ENCODE results near the gene SETD3.
A peak's percentile ranks its signal among the peaks of the same experiment; 100 is the strongest.

Gene SETD3

DNA sequence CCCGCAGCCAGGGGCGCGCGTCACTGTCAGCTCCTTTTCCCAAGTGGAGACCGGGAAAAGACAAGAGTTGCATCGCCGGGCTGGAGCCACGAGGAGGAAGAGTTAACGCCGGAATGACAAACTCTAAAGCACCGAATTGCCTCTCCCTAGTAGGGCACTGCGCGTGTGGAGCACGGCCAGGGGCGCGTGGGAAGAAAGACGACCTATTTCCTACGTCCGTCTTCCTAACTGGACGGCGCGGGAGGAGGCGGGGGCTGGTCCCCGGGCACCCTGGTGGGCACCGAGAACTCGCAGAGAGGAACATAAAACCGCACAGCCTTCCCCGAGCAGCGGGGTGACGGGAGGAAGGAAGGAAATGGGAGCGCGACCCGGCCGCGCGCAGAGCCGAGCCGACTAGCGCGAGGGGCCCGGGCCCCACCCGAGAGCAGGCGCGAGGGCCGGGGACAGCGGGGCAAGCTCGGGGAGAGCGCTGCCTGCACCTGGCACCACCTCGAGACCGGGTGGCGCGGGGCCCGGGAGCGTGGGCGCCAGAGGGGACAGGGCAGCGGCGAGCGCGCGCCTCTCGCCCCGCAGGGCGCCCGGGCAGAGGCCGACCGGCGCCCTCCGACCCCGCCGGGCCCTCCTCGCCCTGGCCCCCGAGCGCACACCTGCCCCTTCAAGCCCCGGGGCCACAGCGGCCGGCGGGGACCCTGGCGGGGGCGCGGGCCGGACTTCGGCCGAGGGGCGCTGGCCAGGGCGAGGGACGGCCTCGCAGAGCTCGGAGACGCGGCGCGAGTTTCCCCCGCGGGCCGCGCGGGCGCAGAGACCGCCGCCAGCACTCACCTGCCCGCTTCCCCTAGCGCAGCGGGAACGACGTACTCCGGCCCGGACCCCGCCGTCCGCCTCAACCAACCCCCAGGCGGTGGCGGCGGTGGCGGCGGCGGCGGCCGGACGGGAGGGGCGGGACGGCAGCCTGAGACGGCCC lies at the start of gene SETD3:
Gene SETD3 (minus strand): TSS at position 954 of the 964 bp plus-strand sequence. CDS start 15,054 bp downstream, outside the sequence.
- TF ChIP-seq EP300 (IDR thresholded peaks at IDR 0.05; ENCODE audit: borderline replicate concordance) (no peak), EGR1 (IDR thresholded peaks at IDR 0.05) (peak; percentile 31; the same call in 1 of the 2 replicates), YY1 (IDR thresholded peaks at IDR 0.05; ENCODE audit: low read depth) (no peak)
- TF ChIP-seq, protein P1, sequence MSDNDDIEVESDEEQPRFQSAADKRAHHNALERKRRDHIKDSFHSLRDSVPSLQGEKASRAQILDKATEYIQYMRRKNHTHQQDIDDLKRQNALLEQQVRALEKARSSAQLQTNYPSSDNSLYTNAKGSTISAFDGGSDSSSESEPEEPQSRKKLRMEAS (IDR thresholded peaks at IDR 0.05), result peak; percentile 82

DNA sequence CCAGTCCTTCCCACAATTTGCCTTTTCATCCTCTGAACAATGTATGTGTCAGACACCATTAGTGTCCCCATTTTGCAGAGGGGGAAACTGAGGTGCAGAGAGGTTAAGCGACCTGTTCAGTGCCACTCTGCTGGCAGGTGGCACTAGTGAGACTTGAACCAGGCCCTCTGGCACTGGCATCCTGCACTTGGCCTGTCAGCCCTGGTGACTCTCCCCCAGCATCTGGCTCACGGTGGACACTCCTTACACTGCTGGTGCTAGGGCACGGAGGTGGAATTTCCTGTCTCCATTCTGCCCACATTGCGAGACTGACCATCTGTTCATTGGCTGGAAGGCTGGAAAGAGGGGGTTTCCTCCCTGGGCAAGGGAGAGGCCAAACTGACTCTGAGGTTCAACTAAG lies 49.2 kb upstream of the SETD3 start:
- TF ChIP-seq ZBTB7A (IDR thresholded peaks at IDR 0.05; ENCODE audit: low read depth) (no peak), RAD21 (IDR thresholded peaks at IDR 0.05; ENCODE audit: low read depth) (peak; percentile 16; the same call in 1 of the 2 replicates)

DNA sequence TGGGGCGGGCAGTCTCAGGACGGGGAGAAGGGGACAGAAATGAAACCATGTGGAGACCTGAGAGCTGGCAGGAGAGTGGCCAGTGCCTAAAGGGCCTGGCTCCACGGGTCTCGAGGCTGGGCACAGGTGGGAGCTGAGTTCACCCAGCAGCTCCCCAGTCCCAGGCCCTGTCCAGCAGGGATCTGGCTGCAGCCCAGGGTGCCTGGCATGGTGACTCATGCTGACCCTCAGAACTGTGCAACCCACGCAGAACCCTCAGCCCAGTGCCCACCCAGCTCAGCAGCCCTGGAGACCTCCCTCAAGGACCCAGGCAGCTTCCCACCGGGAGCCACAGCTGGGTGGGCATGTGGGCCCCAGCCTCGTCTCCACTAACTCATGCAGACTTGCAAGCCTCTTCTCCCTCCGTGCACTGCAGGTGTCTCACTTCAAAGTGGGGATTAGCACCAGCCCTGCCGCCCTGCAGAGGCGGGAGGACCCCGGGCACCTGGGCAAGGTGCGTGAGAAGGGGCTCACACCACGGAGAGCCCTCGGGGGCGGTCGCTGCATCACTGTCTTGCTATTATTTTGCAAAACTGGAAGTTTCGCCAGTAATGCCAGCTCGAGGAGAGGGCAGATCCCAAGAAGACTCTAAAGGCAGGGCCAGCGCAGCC lies 46.9 kb upstream of the SETD3 start:
- TF ChIP-seq CREB1 (IDR thresholded peaks at IDR 0.05; ENCODE audit: low read depth) (no peak), ZBTB7A (IDR thresholded peaks at IDR 0.05; ENCODE audit: low read depth) (no peak)

DNA sequence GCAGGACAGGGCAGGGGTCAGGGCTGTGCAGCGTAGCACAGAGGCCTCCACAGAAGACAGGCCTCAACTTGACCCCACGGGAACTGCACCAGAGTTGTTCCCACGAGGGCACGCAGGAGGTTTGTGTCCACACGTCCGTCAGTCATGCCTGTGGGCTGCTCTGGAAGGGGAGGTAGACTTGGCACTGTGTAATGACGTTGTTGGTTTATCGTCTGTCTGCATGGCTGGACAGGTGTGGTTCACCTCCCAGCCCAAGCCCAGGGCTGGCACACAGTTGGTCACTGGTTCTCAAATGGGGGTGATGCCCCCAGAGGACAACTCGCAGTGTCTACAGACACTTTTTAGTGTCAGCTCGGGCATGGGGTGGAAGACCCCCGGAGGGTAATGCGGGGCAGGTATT lies 46.4 kb upstream of the SETD3 start:
- TF ChIP-seq YY1 (IDR thresholded peaks at IDR 0.05; ENCODE audit: low read depth), result no peak
- no peak for TF ChIP-seq ZBTB7A (IDR thresholded peaks at IDR 0.05; ENCODE audit: low read depth)

DNA sequence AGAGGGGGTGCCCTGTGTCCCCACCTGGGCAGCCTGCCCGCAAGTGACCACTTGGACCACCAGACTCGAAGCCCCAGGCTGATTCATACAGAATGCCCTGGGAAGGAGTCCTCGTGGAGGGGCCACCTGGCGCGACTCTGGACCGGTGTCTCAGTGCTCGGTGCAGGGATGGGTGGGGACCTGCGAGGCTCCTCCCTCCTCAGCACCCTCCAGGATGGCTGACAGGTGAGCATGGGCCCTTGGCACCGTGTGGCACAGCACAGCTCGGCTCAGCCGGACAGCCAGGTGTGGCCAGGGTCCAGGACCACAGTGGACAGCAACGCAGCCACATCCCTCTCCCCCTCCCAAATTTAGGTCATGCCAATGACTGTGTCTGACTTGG lies 45.0 kb upstream of the SETD3 start:
- TF ChIP-seq RAD21 (IDR thresholded peaks at IDR 0.05; ENCODE audit: low read depth) (no peak), CREB1 (IDR thresholded peaks at IDR 0.05; ENCODE audit: low read depth) (no peak), TCF12 (IDR thresholded peaks at IDR 0.05; ENCODE audit: low read depth) (no peak)
- TF ChIP-seq, protein P1 (IDR thresholded peaks at IDR 0.05), result no peak
- TF ChIP-seq, protein P2, sequence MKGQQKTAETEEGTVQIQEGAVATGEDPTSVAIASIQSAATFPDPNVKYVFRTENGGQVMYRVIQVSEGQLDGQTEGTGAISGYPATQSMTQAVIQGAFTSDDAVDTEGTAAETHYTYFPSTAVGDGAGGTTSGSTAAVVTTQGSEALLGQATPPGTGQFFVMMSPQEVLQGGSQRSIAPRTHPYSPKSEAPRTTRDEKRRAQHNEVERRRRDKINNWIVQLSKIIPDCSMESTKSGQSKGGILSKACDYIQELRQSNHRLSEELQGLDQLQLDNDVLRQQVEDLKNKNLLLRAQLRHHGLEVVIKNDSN (IDR thresholded peaks at IDR 0.05), result no peak

DNA sequence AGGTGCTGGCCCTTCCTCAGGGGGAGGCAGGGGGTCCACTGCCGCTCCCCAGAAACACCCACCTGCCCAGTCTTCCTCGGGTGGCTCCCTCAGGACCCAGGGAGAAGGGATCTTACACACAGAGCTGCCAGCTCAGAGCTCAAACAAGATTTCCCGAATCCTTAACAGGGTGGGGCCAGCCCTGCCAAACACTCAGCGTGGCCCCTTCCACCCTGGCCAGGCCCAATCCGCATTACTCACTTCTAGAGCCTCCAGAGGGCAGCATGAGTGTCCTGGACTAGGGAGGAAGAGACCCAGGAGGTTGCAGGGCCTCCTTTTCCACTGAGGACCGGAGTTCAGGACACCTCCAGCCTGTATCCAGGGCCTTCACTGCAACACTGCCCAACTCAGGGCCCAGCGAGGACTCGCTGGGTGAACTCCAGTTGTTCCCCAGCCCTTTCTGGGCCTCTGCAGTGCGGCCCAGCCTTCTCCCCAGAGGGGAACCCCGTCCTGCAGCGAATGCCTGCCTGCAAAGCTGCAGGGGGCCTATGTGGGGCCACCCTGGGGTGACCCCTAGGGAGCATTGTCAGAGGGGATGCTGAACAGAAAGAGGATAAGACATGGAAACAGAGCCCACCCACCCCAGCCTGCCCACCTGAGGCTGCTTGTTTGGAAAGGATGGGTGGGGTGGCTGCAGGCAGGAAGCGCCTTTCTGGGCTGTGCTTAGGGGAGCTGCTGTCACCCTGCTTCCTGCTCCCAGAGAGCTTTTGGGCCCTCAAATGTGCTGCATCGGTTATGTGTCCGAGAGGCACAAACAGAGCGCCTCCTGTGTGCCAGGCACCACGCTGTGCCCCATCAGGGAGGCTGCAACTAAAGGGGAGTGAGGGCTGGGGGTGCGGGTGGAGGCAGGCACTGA lies 44.4 kb upstream of the SETD3 start:
- TF ChIP-seq RAD21 (IDR thresholded peaks at IDR 0.05; ENCODE audit: low read depth), result peak; percentile 59
- no peak for TF ChIP-seq YY1 (IDR thresholded peaks at IDR 0.05; ENCODE audit: low read depth)
- no peak for TF ChIP-seq NFIC (IDR thresholded peaks at IDR 0.05)
- TF ChIP-seq CEBPB (IDR thresholded peaks at IDR 0.05), result no peak

DNA sequence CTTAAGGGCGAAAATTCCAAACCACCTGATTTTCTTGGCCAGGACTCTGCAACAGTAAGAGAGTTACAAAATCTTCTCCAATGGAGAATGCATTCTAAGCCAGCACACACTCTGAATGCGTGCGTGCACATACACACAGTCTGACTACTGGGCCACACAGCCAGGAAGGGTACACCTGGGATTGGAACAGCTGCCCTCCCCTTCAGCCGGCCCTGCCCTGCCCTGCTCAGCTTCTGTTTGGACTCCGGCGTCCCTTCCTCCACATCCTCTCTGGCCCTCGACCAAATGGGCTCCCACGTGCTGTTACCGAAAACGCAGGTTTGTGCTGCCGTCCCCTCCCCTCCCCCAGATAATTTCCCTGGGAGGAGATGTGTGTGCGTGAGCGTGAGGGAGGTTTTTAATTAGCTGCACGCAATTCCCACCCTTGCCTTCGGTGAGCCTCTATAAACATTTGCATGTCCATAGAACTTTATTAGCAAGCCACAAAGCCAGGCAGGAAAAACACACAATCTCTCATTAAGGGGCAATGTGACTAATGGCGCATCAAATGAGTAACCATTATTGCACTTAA lies 43.5 kb upstream of the SETD3 start:
- TF ChIP-seq TAF1 (IDR thresholded peaks at IDR 0.05; ENCODE audit: low read depth) (no peak), TEAD4 (IDR thresholded peaks at IDR 0.05) (no peak)
- TF ChIP-seq, protein P3, sequence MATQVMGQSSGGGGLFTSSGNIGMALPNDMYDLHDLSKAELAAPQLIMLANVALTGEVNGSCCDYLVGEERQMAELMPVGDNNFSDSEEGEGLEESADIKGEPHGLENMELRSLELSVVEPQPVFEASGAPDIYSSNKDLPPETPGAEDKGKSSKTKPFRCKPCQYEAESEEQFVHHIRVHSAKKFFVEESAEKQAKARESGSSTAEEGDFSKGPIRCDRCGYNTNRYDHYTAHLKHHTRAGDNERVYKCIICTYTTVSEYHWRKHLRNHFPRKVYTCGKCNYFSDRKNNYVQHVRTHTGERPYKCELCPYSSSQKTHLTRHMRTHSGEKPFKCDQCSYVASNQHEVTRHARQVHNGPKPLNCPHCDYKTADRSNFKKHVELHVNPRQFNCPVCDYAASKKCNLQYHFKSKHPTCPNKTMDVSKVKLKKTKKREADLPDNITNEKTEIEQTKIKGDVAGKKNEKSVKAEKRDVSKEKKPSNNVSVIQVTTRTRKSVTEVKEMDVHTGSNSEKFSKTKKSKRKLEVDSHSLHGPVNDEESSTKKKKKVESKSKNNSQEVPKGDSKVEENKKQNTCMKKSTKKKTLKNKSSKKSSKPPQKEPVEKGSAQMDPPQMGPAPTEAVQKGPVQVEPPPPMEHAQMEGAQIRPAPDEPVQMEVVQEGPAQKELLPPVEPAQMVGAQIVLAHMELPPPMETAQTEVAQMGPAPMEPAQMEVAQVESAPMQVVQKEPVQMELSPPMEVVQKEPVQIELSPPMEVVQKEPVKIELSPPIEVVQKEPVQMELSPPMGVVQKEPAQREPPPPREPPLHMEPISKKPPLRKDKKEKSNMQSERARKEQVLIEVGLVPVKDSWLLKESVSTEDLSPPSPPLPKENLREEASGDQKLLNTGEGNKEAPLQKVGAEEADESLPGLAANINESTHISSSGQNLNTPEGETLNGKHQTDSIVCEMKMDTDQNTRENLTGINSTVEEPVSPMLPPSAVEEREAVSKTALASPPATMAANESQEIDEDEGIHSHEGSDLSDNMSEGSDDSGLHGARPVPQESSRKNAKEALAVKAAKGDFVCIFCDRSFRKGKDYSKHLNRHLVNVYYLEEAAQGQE (IDR thresholded peaks at IDR 0.05; ENCODE audit: low read depth), result no peak

DNA sequence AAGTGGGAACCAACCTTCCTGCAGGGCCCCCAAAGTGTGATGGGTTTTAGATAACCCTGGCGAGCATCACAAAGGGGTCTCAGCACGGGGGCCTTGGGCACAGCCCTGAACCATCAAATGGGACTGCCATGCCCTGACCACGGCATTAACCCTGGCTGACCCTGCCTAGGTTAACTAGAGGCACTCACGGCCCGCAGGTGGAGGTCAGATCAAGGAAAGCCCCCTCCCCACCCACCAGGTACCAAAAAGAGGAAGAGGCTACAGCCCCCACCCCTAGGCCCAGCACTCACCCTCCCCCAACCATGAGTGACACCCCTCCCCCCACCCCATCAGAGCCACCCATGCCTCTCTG lies 43.0 kb upstream of the SETD3 start:
- TF ChIP-seq TAF1 (IDR thresholded peaks at IDR 0.05; ENCODE audit: low read depth) (no peak), ZBTB7A (IDR thresholded peaks at IDR 0.05; ENCODE audit: low read depth) (no peak), YY1 (IDR thresholded peaks at IDR 0.05; ENCODE audit: low read depth) (no peak), EGR1 (IDR thresholded peaks at IDR 0.05) (no peak), EP300 (IDR thresholded peaks at IDR 0.05; ENCODE audit: borderline replicate concordance) (no peak), FOXM1 (IDR thresholded peaks at IDR 0.05; ENCODE audit: borderline replicate concordance, low read depth) (no peak), CEBPB (IDR thresholded peaks at IDR 0.05) (no peak)
- TF ChIP-seq, protein P3 (IDR thresholded peaks at IDR 0.05; ENCODE audit: low read depth), result no peak

Measured in Ishikawa (cell line).